ENCODE results near the gene RER1. TPM values are rescaled to one million over a fixed set of nuclear protein-coding genes. Genes with fewer than 3 reads are reported as not detected.

Gene RER1
- total RNA-seq, 1 donor from 2014 or later, result 105 TPM

DNA sequence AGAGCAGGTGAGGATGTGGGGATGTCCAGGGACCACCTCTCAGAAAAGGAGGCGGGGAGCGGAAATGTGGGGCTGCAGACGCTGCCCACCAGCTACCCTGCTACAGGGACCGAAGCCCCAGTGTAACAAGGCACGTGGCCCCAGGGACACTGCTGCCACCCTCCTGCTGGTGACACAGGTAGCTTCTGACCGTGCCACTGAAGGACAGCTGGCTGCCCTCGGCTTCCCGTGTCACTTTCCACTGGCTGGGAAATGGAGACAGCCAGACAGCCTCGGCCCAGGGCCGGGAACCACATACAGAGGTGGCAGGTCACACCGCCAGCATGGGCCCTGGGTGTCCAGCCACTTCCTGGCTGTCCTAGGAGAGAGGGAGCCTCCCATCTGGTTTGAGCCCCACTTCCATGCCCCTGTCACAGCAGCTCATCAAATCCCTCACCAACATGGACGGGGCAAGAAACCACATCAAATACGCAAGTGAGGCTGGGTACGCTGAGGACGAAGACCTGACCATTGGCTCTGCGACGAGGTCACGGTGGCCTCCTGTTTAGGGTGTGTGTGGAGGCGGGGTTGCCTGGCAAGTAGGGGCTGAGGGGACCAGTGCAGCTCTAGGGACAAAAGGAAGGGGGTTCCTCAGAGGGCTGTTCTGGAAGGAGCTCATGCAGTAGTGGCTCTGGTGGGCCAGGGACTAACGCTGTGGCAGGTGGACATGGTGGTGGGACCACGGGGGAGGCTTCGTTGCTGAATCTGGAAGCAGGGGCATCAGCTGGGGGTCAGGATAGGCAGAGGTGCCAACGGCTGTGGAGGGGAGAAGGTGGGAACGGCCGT, 15.7 kb downstream of the RER1 start:
- Mint-ChIP-seq H3K9me3 (no peaks in the 10 kb centered on the region), H3K27ac (no peak overlapping the region), H3K36me3 (ENCODE audit: low read depth) (peaks cover 57% of the 10 kb centered on the region), H3K4me3 (no peak overlapping the region), H3K4me1 (peaks cover 10% of the 10 kb centered on the region), H3K27me3 (no peaks in the 10 kb centered on the region)
- no peak for ATAC-seq (ENCODE audit: low read depth)
- POLR2A ChIA-PET, result interaction anchor here (0.5 to 1.3 kb wide), 6 partner anchors 14 to 1245 kb away, joined by 3 to 5 read pairs (median 4); partner anchors contain the start of genes MORN1, RER1, TNFRSF14 and TP73
- intact Hi-C loops (cut with micrococcal nuclease), result no loop called here
- TF ChIP-seq, protein P1, sequence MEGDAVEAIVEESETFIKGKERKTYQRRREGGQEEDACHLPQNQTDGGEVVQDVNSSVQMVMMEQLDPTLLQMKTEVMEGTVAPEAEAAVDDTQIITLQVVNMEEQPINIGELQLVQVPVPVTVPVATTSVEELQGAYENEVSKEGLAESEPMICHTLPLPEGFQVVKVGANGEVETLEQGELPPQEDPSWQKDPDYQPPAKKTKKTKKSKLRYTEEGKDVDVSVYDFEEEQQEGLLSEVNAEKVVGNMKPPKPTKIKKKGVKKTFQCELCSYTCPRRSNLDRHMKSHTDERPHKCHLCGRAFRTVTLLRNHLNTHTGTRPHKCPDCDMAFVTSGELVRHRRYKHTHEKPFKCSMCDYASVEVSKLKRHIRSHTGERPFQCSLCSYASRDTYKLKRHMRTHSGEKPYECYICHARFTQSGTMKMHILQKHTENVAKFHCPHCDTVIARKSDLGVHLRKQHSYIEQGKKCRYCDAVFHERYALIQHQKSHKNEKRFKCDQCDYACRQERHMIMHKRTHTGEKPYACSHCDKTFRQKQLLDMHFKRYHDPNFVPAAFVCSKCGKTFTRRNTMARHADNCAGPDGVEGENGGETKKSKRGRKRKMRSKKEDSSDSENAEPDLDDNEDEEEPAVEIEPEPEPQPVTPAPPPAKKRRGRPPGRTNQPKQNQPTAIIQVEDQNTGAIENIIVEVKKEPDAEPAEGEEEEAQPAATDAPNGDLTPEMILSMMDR (IDR thresholded peaks at IDR 0.05), result no peak
- no peak for DNase-seq
- CTCF ChIA-PET, result no interaction called here

DNA sequence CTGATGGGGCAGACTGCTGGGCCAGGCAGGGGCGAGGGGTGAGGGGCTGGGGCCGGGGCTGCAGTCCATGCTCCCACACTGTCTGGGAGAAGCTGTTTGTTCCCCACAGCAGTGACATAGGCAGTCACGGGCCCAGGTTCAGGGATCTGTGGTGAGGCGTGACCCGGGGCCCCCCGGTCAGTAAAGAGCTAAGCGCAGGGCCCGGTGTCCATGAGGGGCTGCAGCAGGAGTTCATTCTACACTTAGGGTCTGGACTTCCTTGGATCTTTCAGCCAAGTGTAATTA, 16.3 kb downstream of the RER1 start:
- no peaks in the 10 kb centered on the region for H3K27me3 Mint-ChIP-seq
- DNase-seq, result no peak
- ChIA-PET POLR2A (interaction anchor here (0.6 to 1.0 kb wide), 4 partner anchors 15 to 148 kb away, joined by 3 to 5 read pairs (median 4); partner anchors contain the start of genes MORN1, RER1 and TNFRSF14), CTCF (interaction anchor here (0.9 kb wide), 1 partner anchor 379 kb away, joined by 3 read pairs; no protein-coding TSS in a partner anchor)
- H3K4me3 Mint-ChIP-seq, result no peak overlapping the region
- H3K9me3 Mint-ChIP-seq, result no peaks in the 10 kb centered on the region
- intact Hi-C loops (cut with micrococcal nuclease), result no loop called here
- H3K36me3 Mint-ChIP-seq (ENCODE audit: low read depth), result peaks cover 51% of the 10 kb centered on the region
- H3K4me1 Mint-ChIP-seq, result peaks cover 11% of the 10 kb centered on the region
- H3K27ac Mint-ChIP-seq, result no peak overlapping the region
- TF ChIP-seq, protein P1 (IDR thresholded peaks at IDR 0.05), result no peak
- ATAC-seq (ENCODE audit: low read depth), result no peak

DNA sequence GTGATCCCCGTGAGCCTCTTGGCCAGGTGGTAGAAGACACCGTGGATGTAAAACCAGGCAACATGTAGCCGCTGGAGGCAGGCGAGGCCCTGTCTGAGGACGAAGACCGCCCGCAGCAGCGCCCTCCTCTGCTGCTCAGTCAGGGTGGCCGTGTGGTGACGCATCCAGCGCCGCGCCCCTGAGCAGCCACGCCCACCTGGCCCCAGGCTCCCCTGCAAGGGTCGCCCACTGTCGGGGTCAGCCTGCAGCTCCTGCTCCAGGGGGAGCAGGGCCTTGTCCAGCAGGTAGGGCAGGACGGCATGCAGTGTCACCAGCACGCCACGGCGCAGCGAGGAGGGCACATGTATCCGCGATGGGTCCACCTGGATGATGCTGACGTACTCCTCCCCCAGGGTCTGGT, 16.8 kb downstream of the RER1 start:
- ATAC-seq (ENCODE audit: low read depth), result no peak
- Mint-ChIP-seq H3K9me3 (no peaks in the 10 kb centered on the region), H3K36me3 (ENCODE audit: low read depth) (peaks cover 47% of the 10 kb centered on the region), H3K27me3 (no peaks in the 10 kb centered on the region), H3K4me1 (peaks cover 11% of the 10 kb centered on the region), H3K4me3 (no peak overlapping the region), H3K27ac (no peak overlapping the region)
- ChIA-PET POLR2A (interaction anchor here (1.0 kb wide), 1 partner anchor 17 kb away, joined by 3 read pairs; the partner anchor contains the start of genes MORN1 and RER1), CTCF (interaction anchor here (0.9 kb wide), 1 partner anchor 378 kb away, joined by 3 read pairs; no protein-coding TSS in a partner anchor)
- TF ChIP-seq, protein P1 (IDR thresholded peaks at IDR 0.05), result no peak
- intact Hi-C loops (cut with micrococcal nuclease), result no loop called here
- no peak for DNase-seq

DNA sequence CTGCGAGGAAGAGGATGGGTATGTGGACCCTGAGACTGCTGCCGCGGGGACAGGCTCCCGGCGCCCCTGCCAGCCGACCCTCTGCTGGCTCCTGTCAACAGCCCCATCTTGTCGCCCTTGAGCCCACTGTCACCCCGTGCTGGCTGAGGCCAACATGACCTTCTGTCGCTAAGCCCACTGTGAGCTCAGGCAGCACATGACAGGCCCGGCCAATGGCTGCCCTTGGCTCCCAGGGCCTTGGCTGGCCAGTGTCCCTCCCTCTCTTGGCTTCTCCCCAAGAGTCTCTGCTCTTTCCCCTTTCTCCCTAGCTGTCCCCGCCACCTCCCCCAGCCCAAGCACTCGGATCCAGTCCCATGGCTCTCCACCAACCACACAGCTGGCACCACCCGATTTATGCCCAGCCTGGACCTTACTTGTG, 17.2 kb downstream of the RER1 start:
- Mint-ChIP-seq H3K9me3 (no peaks in the 10 kb centered on the region), H3K4me1 (peaks cover 13% of the 10 kb centered on the region), H3K4me3 (no peak overlapping the region), H3K27me3 (no peaks in the 10 kb centered on the region), H3K36me3 (ENCODE audit: low read depth) (peaks cover 43% of the 10 kb centered on the region), H3K27ac (no peak overlapping the region)
- CTCF ChIA-PET, result interaction anchor here (0.9 kb wide), 1 partner anchor 378 kb away, joined by 3 read pairs; no protein-coding TSS in a partner anchor
- ATAC-seq (ENCODE audit: low read depth), result no peak
- TF ChIP-seq, protein P1 (IDR thresholded peaks at IDR 0.05), result no peak
- intact Hi-C loops (cut with micrococcal nuclease), result no loop called here
- POLR2A ChIA-PET, result interaction anchor here (1.0 kb wide), 1 partner anchor 18 kb away, joined by 3 read pairs; the partner anchor contains the start of genes MORN1 and RER1
- no peak for DNase-seq

DNA sequence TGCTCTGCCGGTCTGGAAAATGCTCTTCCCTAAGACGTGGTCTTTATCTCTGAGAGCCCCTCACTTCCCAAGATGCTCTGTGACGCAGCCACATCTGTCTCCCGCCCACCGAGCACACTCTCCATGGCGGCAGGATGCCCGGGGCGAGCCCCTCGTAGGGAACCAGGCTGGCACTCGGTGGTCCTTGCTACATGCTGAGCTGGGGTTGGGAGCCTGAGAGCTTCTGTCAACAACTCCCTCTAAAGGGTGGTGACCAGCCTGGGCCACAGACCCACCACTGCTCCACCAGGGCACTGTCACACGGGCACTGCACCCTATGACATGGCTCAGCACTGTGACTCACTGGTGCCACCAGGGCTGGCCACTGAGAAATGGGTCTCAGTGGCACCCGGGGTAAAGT, 18.1 kb downstream of the RER1 start:
- ATAC-seq (ENCODE audit: low read depth), result no peak
- no peaks in the 10 kb centered on the region for H3K27me3 Mint-ChIP-seq
- intact Hi-C loops (cut with micrococcal nuclease), result loop anchor here (5.0 kb wide), 1 partner anchor 1083 kb away; no protein-coding TSS in a partner anchor
- TF ChIP-seq, protein P1 (IDR thresholded peaks at IDR 0.05), result no peak
- H3K9me3 Mint-ChIP-seq, result no peaks in the 10 kb centered on the region
- peaks cover 21% of the 10 kb centered on the region for H3K4me1 Mint-ChIP-seq
- no peak overlapping the region for H3K4me3 Mint-ChIP-seq
- POLR2A ChIA-PET, result no interaction called here
- H3K36me3 Mint-ChIP-seq (ENCODE audit: low read depth), result peaks cover 35% of the 10 kb centered on the region
- DNase-seq, result no peak
- CTCF ChIA-PET, result no interaction called here
- H3K27ac Mint-ChIP-seq, result no peak overlapping the region
